HG02610 (cell line): Measurements from ENCODE around the gene PKMYT1.
"Not testable (repeated sequence)": the region's sequence is repeated elsewhere in the genome, so short reads cannot be mapped to it uniquely, and the experiment has no call there.

ENCODE experiments used
- ATAC-seq: cut with Tn5 transposase; IDR thresholded peaks from one replicate; pipeline ENCODE4 v1.9.1; 2021; ENCODE audit warnings: mild to moderate bottlenecking, moderate library complexity; ENCODE audit not compliant: unreplicated experiment

PKMYT1 gene

DNA sequence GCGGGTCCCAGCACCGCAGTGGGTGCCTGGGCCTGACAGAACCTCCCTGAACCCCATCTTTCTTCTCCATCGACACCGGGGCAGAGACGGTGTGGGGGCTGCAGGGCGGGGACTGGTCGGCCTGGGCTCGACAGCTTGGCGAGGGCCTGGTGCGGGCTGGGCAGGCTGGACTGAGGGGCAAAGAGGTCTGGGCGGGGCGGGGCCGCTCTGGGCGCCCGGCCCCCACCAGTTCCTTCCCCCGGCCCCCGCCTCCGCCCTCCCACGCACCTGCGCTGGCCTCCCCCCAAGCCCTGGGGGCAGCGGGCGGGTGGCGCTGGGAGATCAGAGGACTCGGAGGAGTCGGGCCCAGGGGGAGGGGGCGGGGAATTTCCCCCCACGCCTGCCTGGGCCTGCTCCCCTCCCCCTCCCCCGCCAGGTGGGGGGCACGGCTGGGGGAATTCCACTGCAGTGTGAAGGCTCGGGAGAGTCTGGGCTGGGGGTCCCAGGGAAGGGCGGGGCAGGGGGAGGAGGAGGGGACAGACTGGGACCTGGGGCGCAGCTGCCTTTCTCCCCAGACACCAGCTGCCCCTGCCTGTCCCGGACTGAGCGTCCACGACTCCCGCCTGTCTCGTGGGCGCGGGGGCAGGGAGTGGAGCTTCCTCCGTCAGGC, 17.0 kb downstream of the PKMYT1 start:
- ATAC-seq: no peak

DNA sequence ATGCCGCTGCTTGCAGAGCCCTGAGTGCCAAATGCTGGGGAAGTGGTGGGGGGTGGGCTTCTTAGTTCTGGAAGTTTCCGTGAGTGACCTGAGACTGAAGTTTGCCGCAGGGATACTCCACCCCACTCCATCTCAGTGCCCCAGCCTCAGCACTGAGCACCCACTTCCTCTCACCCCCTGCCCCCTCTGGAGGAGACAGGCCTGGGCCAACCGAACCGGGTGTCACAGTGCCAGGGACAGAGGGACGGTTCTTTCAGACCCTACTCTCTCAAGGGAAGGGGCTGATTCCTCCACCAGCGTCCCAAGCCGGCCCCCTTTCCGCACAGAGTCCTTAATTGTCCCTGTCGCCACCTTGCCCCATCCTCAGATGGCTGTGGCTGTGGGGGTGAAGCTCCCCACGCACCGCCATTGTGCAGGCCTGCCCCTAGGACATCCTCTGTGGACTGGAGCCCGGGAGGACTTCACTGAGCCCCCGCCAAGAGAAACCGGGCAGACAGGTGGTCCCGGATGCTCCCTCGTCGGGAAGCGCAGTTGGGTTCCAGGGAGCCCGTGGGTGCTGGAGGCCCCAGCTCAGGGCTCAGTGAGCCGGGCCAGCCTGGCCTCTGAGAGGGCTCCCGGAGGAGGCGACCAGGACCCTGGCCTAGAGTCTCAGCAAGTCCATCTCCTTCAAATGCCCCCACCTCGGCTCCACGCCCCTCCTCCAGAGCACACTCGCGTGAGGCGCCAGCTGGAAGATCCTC, 17.7 kb downstream of the PKMYT1 start:
- ATAC-seq: no peak

DNA sequence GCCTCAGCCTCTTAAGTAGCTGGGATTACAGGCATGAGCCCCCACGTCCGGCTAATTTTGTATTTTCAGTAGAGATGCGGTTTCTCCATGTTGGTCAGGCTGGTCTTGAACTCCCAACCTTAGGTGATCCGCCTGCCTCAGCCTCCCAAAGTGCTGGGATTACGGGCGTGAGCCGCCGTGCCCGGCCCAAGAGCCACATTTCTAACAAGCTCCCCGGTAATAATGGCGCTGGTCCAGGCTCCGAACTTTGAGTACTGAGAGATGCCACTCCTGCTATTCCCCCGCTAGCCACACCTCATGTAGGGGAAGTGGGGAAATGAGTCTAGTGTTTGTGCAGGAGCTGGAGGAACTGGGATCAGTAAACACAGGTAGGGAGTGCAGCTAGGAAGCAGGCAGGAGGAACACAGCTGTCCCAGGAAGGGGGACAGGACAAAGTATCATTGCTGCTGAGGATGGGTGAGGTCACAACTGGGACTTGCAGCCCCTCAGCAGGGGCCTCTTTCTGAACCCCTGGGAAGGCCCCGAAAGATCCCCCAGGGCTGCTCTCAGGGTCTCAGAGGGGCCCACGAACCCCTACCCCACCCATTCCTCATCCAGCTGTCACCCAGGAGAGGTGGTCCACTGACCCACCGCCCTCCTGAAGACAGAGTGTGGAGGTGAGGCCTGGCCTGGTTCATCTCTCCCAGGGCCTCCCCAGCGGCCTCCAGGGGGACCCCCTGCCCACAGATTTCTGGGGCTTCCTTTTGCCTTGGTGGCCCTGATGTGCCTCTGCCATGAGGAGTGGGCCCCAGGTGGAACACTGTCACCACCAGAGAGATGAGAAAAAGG, 19.8 kb downstream of the PKMYT1 start:
- ATAC-seq: no peak

DNA sequence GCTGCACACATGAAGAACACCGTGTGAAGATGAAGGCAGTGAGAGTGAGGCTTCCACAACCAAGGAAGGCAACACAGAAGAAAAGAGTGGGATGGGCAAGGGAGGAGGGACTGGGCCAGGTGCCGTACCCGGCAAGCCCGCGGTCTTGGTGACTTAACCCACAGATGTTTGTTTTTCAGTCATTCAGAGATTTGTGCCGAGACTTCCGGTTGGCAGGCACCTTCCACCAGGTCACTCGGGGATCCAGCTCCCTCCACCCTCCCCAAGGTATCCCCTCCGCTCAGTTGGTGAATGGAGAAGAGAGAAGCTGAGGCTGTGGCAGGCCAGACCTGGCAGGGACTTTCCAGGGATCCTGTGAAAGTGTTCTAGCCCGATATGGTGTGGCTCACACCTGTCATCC, 21.0 kb downstream of the PKMYT1 start:
- no peak for ATAC-seq

DNA sequence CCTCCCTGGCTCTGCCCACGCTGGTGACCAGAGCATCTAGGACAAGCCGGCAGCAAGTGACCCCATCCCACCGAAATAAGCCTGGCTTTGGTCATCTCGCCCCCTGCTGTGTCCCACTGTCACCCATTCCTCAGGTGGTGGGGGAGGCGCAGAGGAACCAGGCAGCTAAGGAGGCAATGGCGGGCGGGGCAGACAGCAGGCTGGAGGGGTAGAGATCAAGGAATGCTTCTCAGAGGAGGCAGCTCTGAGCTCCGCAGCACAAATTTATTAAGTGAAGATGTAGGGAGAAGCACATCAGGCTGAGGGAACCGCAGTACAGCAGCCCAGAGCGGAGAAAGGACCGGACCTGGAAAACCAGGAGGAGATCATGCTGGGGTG, 23.7 kb downstream of the PKMYT1 start:
- no peak for ATAC-seq

DNA sequence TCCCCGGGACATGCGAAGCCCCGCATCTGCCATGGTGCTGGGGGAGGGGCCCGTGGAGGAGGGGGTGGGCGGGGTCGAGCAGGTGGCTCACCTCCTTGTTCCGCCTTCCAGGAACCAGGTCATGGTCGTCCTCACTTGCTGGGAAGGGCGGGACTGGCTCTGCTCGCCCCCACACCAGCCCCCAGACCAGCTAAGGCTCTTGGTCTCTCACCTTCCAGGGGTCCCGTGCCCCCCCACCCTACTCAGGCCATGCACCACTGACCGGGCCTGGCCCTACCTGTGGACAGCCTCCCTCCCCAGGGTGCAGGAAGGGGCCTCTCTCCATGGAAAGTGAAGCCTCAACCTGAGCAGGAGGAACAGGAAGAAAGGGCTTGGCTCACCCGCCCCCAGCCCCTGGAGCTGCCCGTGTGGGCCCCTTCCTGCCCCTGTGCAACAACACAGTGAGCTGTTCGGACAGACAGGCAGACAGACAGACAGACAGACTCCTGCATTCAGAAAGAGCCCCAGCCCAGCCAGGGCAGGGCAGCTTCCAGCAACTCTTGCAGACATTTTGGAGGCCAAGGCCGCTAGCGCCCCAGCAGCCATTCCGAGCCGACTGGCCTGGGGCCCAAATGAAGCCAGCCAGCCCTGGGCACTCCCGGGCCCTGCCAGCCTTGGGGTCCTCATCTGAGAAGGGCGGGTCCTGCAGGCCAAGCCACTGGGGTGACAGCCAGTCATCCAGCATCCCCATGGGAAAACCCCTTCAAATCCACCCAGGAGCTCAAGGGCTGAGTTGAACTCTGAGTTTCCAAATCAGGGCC, 24.3 kb downstream of the PKMYT1 start:
- no peak for ATAC-seq

DNA sequence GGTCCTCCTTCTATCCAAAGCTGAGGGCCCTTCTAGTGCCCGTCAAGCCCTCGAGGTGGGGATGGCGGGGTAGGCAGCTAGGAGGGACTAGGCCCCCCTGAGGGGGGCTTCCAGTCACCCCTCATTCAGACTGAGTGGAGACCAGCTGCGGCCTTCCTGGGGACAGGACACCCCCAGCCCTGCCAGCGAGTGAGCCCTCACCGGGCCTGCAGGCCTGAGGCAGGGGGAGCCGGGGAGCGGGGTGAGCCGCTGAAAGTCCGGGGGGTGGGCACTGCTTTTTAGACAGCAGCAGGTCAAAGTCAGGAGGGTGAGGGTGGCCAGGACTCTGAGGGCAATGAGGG, 24.8 kb downstream of the PKMYT1 start:
- no peak for ATAC-seq

DNA sequence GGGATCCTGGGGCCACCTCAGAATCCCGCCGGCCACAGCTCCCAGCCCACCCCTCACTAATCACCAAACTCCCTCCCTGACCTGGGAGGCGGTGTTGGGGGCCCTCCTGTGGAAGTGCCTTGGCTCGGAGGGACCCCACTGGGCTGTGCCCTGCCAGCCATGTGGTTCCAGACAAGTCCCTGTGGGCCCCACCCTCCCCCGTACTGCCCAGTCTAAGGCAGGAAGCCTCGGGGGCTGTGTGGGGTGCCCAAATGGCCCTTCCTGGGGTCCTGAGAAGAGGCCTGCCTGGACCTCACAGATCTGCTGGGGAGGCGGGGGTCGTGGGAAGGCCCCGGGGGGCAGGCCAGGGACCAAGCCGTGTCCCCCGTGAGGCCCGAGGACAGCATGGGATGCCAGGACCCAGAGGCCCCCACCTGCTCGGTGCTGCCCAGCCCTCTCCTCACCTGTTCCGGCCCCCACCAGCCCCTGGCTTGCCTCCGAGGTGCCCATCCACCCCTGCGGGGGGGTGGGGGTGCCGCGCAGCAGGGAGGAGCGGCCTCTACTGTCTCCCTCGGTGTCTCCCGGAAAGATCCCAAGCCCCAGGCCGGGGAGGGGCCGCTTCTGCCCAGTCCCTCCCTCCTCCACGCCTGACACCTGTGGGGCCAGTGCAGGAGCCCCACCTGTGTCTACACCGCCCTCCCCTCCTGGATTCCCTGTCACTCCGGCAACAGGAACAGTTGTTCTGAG, 25.4 kb downstream of the PKMYT1 start:
- no peak for ATAC-seq

DNA sequence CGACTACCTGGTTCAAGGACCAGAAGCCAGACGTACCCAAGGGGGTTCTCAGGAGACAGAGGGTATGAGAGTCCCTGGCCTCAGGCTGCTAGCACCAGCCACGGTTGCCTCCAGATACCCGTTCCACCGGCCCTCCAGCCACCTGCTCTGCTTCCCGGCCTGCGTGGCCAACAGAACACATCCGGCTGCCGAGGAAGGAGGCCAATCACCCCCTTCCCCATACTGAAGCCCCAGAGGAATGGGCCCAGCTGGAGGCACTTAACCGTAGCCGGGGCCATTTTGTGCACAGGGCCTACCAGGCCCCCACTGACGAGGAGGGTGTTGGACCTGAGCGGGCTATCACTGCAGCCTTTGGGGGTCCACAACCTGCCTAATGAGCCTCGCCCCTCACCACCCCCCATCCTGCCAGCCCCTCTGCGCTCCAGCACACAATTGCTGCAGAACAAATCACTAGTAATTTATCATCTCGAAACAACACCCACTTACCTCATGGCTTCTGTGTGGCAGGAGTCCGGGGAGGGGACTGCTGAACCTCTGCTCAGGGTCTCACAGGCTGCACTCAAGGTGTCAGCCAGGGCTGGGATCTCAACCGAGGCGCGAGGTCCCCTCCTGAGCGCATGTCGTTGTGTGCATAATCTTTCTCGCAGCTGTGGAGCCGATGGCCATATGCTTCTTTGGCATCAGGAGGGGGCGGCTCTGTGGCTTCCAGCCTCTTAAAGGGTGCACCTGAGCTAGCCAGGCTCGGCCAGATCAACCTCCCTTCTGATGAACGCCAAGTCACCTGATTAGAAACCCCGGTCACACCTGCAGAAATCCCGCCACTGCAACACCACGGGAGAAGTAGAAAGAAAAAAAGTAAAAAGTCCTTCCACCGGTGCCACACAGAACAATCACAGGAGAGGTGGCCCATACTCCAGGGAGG, 26.3 kb downstream of the PKMYT1 start:
- no peak for ATAC-seq

DNA sequence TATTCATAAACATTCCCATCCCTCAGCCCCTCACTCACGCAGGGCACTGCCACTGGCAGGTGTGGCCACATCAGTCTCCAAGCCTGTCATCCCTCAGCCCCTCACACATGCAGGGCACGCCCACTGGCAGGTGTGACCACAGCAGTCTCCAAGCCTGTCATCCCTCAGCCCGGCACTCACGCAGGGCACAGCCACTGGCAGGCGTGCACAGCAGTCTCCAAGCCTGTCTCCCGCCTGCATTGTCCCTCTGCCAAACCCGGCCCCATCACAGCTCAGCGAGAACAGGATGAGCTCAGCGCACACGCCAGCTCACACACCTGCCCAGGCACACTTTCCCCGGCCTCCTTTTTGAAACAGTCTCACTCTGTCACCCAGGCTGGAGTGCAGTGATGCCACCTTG, 27.6 kb downstream of the PKMYT1 start:
- no peak for ATAC-seq

DNA sequence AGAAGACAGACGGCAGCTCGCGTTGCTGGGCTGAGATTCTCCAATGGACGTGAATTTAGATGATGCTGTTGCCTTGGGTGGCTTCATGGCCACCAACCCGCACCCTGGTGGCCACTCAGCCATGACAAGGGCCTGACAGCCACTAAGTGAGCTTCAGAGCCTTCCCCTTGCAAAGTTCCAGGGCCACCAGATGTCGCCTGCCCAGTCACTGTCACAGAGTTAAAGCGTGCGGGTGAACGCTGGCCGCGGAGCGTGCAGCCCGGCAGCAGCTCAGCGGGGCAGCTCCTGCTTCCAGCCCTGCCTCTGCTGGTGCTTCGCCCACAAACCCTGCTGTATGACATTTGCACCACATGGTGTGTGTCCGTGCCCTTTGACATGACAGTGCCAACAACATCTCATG, 29.5 kb downstream of the PKMYT1 start:
- ATAC-seq: no peak

DNA sequence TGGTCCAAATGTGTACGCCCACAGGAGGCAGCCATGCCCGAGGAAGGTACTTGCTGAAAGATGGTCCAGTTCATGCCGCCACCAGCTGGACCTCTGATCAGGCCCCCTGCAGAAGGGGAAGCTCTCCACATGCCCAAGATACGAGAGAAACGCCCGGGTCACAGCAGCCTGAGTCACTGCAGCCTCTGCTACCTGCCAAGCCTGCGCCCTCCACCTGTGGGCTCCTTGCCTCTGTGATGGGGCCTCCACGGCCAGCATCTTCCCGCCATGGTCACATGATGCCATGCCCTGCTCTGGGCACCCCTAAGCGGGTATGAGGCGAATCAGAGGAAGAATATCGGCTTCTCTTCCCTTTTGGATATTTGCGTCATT, 29.9 kb downstream of the PKMYT1 start:
- ATAC-seq: no peak

DNA sequence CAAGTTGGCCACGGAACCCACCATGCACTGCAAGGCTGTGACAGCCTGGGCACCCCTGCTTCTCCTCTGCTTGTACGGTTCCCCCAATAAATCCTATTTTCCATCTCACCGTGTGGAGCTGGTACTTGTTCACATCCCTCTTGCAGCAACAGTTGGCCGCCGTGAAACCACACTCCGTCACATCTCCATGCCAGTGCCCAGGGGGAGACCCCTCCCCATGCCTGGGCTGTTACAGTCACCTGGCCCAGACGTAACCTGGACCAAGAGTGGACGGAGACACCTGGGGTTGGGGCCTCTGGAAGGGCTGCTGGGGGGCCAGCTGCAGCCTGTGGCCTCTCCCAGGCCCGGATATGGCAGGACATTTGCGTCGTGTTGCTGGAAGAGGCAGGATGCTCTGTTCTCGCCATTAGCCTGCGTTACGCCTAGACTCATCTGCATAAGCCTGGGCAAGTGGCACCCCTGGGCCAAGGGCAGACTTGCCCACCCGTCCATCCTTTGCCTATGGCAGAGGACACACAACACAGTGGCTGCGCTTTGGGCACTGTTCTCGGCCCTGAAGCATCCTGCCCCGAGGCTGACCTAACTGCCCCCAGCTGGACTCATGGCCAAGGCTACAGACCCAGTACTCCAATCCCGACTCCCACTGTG, 30.4 kb downstream of the PKMYT1 start:
- ATAC-seq: no peak

DNA sequence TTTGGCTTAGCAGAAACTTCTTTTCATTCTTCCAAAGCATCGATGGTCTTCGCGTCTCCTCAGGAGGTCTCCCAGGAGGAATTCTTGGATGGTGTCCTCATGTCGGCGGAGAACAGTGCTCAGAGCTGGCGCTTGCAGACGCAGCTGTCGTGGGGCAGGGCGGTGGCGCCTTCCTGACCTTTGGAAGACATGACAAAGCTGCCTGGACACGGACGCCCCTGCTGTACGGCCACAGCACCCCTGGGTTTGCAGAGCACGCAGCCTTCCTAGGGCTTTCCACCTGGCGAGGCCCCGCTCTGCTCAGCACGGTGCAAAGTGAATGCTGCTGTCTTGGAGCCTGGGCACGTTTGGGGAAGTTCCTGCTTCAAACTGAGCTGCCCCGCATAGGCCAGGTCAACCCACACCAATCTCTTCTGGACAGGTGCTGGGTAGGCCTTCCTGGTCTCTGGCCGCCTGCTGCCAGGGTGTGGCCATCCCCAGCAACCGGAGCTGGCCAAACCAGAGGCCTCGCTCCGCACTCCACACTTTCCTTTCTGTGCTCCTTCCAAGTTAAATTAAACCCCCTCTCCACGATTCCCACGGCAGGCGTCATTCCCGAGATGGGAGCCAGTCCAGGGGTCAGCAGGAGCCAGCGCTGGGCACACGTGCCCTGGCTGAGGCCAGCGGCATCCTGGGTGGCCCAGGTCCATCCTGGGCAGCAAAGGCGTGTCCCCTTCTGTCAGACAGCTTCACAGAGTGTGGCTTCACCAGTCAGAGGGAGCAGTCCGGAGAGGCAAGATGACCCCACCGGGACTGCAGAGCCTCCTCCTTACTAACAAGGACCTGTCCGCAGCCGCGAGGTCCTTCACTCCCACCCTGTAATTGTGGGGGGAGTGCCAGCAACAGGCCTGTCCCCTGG, 31.2 kb downstream of the PKMYT1 start:
- no peak for ATAC-seq

DNA sequence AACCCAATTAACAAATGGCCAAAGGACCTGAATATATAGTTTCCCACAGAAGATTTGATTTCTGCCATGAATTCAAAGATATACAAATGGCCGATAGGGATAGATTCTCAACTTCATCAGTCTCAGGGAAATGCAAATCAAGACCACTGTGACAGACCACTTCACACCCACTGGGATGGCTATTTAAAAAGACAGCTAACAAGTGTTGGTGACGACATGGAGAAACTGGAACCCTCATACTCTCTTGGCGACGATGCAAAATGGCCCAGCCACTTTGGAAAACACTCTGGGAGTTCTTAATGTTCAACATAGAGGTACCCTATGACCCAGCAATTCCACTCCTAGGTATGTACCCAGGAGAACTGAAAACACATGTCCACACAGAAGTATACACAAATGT, 33.6 kb downstream of the PKMYT1 start:
- no peak for ATAC-seq

DNA sequence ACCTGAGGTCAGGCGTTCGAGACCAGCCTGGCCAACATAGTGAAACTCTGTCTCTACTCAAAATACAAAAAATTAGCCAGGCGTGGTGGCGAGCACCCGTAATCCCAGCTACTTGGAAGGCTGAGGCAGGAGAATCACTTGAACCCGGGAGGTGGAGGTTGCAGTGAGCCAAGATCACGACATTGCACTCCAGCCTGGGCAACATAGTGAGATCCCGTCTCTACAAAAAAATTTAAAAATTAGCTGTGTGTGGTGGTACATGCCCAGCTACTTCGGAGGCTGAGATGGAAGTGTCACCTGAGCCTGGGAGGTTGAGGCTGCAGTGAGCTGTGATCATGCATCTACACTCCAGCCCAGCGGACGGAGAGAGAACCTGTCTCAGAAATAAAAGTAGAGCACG, 36.5 kb downstream of the PKMYT1 start:
- not testable (repeated sequence) for ATAC-seq

DNA sequence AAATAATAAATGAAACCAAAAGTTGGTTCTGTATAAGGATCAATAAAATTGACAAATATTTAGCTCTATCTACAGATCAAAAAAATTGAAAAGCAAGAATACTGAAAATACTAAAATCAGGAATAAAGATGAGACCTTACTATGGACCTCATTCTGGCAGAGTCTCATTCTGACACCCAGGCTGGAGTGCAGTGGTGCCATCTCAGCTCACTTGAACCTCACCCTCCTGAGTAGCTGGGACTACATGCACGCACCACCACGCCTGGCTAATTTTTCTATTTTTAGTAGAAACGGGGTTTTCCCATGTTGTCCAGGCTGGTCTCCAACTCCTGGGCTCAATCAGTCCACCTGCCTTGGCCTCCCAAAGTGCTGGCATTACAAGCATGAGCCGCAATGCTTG, 38.2 kb downstream of the PKMYT1 start:
- no peak for ATAC-seq

DNA sequence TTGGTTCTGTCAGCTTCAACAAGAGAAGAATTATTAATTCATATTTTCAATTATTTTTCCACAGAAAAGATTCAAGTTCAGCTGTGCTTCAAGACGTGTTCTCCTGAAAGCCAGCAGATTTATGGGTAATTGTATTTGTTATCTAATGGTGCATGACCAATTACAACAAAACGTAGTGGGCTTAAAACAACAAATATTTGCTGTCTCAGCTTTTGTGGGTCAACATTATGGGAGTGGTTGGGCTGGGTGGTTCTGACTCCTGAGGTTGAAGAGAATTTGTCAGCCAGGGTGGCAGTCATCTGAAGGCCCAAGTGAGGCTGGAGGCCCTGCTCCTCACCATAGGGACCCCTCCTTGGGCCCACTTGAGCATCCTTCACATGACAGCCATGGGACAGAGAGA, 40.3 kb downstream of the PKMYT1 start:
- ATAC-seq: no peak
